SK-N-SH (cell line): Measurements from ENCODE around the gene FAM222A. TPM values are rescaled to one million over a fixed set of nuclear protein-coding genes. Genes with fewer than 3 reads are reported as not detected.

Source experiments
- CTCF ChIA-PET: fragments of 300-600, 350-600 bp; formaldehyde crosslinking; extraction: SDS; loops from one replicate; lab custom pipeline; 2021; lab: Yijun Ruan, JAX
- POLR2A ChIA-PET: fragments of 350-600 bp; sonication (Branson Sonifier 250); formaldehyde crosslinking; extraction: SDS; loops from one replicate; lab custom pipeline; 2020; ENCODE audit warnings: antibody characterized with exemption, inconsistent platforms; lab: Yijun Ruan, JAX
- DNase-seq: peaks from one replicate; pipeline ENCODE4 v3.0.0; 2012
- H2AFZ ChIP-seq: fragments of 200-600 bp; sonication (generic); 2 replicates; pipeline ENCODE4 v1.8.1; 2016; ENCODE audit warnings: antibody characterized with exemption, mild to moderate bottlenecking, low read depth
- H3F3A ChIP-seq: fragments of 200-600 bp; sonication (generic); replicated peaks from 2 replicates; pipeline ENCODE3; 2016; ENCODE audit warnings: antibody characterized with exemption, mild to moderate bottlenecking; ENCODE audit not compliant: insufficient read depth
- H3K27ac ChIP-seq, 2 experiments: fragments of 200-500 bp in 1 of 2; fragments of 200-600 bp in 1 of 2; sonication (Bioruptor generic) in 1 of 2; sonication (generic), shearing (Covaris generic) in 1 of 2; 2 replicates each; pipeline versions ENCODE4 v1.5.1 to v1.6.1; 2014 to 2016; ENCODE audit warnings: low read depth in 2 of 2, inconsistent platforms in 1 of 2, low read length in 1 of 2, mild to moderate bottlenecking in 1 of 2, mixed read lengths in 1 of 2
- H3K27me3 ChIP-seq: fragments of 200-600 bp; sonication (generic), shearing (Covaris generic); 2 replicates; pipeline ENCODE4 v1.6.1; 2016; ENCODE audit warnings: mixed run types; ENCODE audit not compliant: insufficient read depth
- H3K36me3 ChIP-seq, 2 experiments: fragments of 200-500 bp in 1 of 2; fragments of 200-600 bp in 1 of 2; sonication (Bioruptor generic) in 1 of 2; sonication (generic) in 1 of 2; replicated peaks in 1 of 2; 2 replicates each; pipeline versions ENCODE3 to v1.5.1; 2014 to 2016; ENCODE audit warnings: low read length in 1 of 2, mild to moderate bottlenecking in 1 of 2; ENCODE audit not compliant: insufficient read depth in 2 of 2, control insufficient read depth in 1 of 2
- H3K4me1 ChIP-seq, 2 experiments: fragments of 200-500 bp in 1 of 2; fragments of 200-600 bp in 1 of 2; sonication (Bioruptor generic) in 1 of 2; sonication (generic), shearing (Covaris generic) in 1 of 2; 2 replicates each; pipeline versions ENCODE4 v1.5.1 to v1.6.1; 2014 to 2016; ENCODE audit warnings: low read depth in 1 of 2, low read length in 1 of 2, mixed run types in 1 of 2; ENCODE audit not compliant: insufficient read depth in 2 of 2, control insufficient read depth in 1 of 2
- H3K4me2 ChIP-seq: fragments of 200-600 bp; sonication (generic), shearing (Covaris generic); 2 replicates; pipeline ENCODE4 v1.6.1; 2017; ENCODE audit warnings: mixed run types
- H3K4me3 ChIP-seq, 2 experiments: fragments of 200-500 bp in 1 of 2; fragments of 200-600 bp in 1 of 2; sonication (Bioruptor generic) in 1 of 2; sonication (generic), shearing (Covaris generic) in 1 of 2; 2 replicates each; pipeline versions ENCODE4 v1.5.1 to v1.8.1; 2014 to 2016; ENCODE audit warnings: low read depth in 2 of 2, inconsistent platforms in 1 of 2, low read length in 1 of 2, mild to moderate bottlenecking in 1 of 2, mixed read lengths in 1 of 2, moderate library complexity in 1 of 2
- H3K79me2 ChIP-seq: fragments of 200-600 bp; sonication (generic); 2 replicates; pipeline ENCODE4 v1.8.1; 2017; ENCODE audit warnings: mild to moderate bottlenecking; ENCODE audit not compliant: insufficient read depth
- H3K9ac ChIP-seq: fragments of 200-600 bp; sonication (generic); 2 replicates; pipeline ENCODE4 v1.6.1; 2017; ENCODE audit warnings: mixed run types
- H3K9me2 ChIP-seq: fragments of 200-600 bp; sonication (generic); 2 replicates; pipeline ENCODE4 v1.6.1; 2017; ENCODE audit warnings: mixed run types
- H3K9me3 ChIP-seq: fragments of 200-600 bp; sonication (generic); 2 replicates; pipeline ENCODE4 v1.6.1; 2017; ENCODE audit warnings: mixed run types, mild to moderate bottlenecking, moderate library complexity
- H4K20me1 ChIP-seq: fragments of 200-600 bp; sonication (generic); 2 replicates; pipeline ENCODE4 v1.6.1; 2017; ENCODE audit warnings: mild to moderate bottlenecking, mixed run types; ENCODE audit not compliant: insufficient read depth
- EP300 ChIP-seq, 2 experiments: IDR thresholded peaks; 2 replicates each; pipeline versions ENCODE4 v1.4.0 to v1.6.1; 2012; ENCODE audit warnings: borderline replicate concordance in 1 of 2, low read depth in 1 of 2, low read length in 1 of 2
- EZH2phosphoT487 ChIP-seq: fragments of 200-600 bp; sonication (generic); IDR thresholded peaks from 2 replicates; pipeline ENCODE4 v1.6.1; 2017; ENCODE audit warnings: low read depth, mixed run types, mild to moderate bottlenecking, antibody characterized with exemption, moderate library complexity, borderline replicate concordance
- GATA2 ChIP-seq: sonication (generic); formaldehyde crosslinking; IDR thresholded peaks from 2 replicates; pipeline ENCODE4 v1.5.0; 2020; ENCODE audit warnings: mild to moderate bottlenecking, missing genetic modification reagents
- JUND ChIP-seq: IDR thresholded peaks from 2 replicates; pipeline ENCODE4 v1.4.0; 2012
- MEF2A ChIP-seq: IDR thresholded peaks from 2 replicates; pipeline ENCODE4 v1.4.0; 2012; ENCODE audit warnings: low read depth, borderline replicate concordance
- MXI1 ChIP-seq: IDR thresholded peaks from 2 replicates; pipeline ENCODE4 v1.6.1; 2012; ENCODE audit warnings: mild to moderate bottlenecking, low read depth, low read length, improper control_type of control experiment
- NFIC ChIP-seq: IDR thresholded peaks from 2 replicates; pipeline ENCODE4 v1.4.0; 2012; ENCODE audit warnings: borderline replicate concordance
- POLR2AphosphoS5 ChIP-seq: IDR thresholded peaks from 2 replicates; pipeline ENCODE4 v1.6.1; 2012; ENCODE audit warnings: low read depth, low read length
- RAD21 ChIP-seq: IDR thresholded peaks from 2 replicates; pipeline ENCODE4 v1.6.1; 2012; ENCODE audit warnings: mild to moderate bottlenecking, low read length
- RCOR1 ChIP-seq: fragments of 150-350 bp; IDR thresholded peaks from 2 replicates; pipeline ENCODE4 v1.6.1; 2017; ENCODE audit warnings: antibody characterized with exemption, low read length
- TAF1 ChIP-seq: IDR thresholded peaks from 2 replicates; pipeline ENCODE4 v1.6.1; 2012; ENCODE audit warnings: low read depth, mild to moderate bottlenecking, low read length, moderate library complexity, borderline replicate concordance
- YY1 ChIP-seq: IDR thresholded peaks from 2 replicates; pipeline ENCODE4 v1.4.0; 2012; ENCODE audit warnings: low read depth, mild to moderate bottlenecking
- WGBS: methylation state at CpG from one replicate; pipeline ENCODE4 v1.1.6; 2017; ENCODE audit warnings: low lambda C conversion rate; 5-methylcytosine and 5-hydroxymethylcytosine counted together
- polyA plus RNA-seq, 3 experiments: library from polyadenylated mRNA; depleted of rRNA; stranded (reverse); fragments of >200 nt; gene quantifications; 2 replicates each; pipeline ENCODE4 v1.2.3, GENCODE V29; 2012
- TF ChIP-seq, protein P1 (sequence below): fragments of 150-350 bp; IDR thresholded peaks from 2 replicates; pipeline ENCODE4 v1.6.1; 2016; ENCODE audit warnings: mild to moderate bottlenecking, low read depth, low read length
- TF ChIP-seq, protein P2 (sequence below): fragments of 200-600 bp; sonication (generic); IDR thresholded peaks from 2 replicates; pipeline ENCODE4 v1.6.1; 2017; ENCODE audit warnings: antibody characterized with exemption, mild to moderate bottlenecking, moderate library complexity

Gene FAM222A
- polyA plus RNA-seq, 1 of the 3 experiments (the other 2 are of a cell fraction) = 1.6 TPM

DNA sequence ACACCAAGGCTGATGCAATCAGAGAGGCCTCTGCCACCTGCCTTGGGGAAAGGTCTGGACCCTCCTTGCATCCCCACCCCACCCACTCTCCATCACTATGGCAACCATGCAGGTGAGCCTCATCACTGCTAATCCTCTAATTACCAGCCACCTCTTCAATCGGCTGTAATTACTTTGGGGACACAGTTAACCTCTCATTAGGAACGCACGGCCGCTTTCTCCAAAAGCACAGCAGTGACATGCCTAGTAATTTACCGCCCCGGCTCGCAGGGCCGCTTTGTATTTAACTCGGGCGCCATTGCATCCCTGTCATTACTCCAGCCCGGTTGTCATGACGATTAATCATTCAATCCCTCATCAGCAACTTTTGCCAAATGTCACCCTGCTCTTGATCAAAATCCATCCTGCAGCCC, 36.3 kb upstream of the FAM222A start:
- Histone ChIP-seq H3K36me3 (no peaks in the 10 kb centered on the region), H3K9ac (no peak overlapping the region), H3F3A (no peaks in the 10 kb centered on the region), H2AFZ (no peak overlapping the region), H3K4me1 (peaks cover 0 to 14% of the 10 kb centered on the region in 2 experiments; a peak in 1 of 4 replicates), H3K4me2 (no peak overlapping the region), H3K27ac (no peak overlapping the region), H3K4me3 (no peak overlapping the region), H3K27me3 (no peaks in the 10 kb centered on the region), H4K20me1 (no peaks in the 10 kb centered on the region), H3K9me2 (no peaks in the 10 kb centered on the region), H3K79me2 (no peaks in the 10 kb centered on the region), H3K9me3 (no peaks in the 10 kb centered on the region)
- POLR2A ChIA-PET = no interaction called here
- DNase-seq = no peak
- WGBS = 76% methylated on average over 12 of the region's 12 CpGs
- CTCF ChIA-PET = interaction anchor here (1.2 kb wide), 2 partner anchors 11 to 79 kb away, joined by 3 read pairs; no protein-coding TSS in a partner anchor
- TF ChIP-seq JUND (no peak), TAF1 (no peak), NFIC (no peak), YY1 (no peak), RCOR1 (no peak), POLR2AphosphoS5 (no peak), EP300 (IDR thresholded peaks at IDR 0.05; ENCODE audit: borderline replicate concordance in 1 of 2, low read depth in 1 of 2, low read length in 1 of 2) (no peak), EZH2phosphoT487 (no peak), GATA2 (no peak), RAD21 (no peak), MXI1 (no peak)
- TF ChIP-seq, protein P1, sequence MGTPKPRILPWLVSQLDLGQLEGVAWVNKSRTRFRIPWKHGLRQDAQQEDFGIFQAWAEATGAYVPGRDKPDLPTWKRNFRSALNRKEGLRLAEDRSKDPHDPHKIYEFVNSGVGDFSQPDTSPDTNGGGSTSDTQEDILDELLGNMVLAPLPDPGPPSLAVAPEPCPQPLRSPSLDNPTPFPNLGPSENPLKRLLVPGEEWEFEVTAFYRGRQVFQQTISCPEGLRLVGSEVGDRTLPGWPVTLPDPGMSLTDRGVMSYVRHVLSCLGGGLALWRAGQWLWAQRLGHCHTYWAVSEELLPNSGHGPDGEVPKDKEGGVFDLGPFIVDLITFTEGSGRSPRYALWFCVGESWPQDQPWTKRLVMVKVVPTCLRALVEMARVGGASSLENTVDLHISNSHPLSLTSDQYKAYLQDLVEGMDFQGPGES = no peak
- TF ChIP-seq, protein P2, sequence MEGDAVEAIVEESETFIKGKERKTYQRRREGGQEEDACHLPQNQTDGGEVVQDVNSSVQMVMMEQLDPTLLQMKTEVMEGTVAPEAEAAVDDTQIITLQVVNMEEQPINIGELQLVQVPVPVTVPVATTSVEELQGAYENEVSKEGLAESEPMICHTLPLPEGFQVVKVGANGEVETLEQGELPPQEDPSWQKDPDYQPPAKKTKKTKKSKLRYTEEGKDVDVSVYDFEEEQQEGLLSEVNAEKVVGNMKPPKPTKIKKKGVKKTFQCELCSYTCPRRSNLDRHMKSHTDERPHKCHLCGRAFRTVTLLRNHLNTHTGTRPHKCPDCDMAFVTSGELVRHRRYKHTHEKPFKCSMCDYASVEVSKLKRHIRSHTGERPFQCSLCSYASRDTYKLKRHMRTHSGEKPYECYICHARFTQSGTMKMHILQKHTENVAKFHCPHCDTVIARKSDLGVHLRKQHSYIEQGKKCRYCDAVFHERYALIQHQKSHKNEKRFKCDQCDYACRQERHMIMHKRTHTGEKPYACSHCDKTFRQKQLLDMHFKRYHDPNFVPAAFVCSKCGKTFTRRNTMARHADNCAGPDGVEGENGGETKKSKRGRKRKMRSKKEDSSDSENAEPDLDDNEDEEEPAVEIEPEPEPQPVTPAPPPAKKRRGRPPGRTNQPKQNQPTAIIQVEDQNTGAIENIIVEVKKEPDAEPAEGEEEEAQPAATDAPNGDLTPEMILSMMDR = no peak

DNA sequence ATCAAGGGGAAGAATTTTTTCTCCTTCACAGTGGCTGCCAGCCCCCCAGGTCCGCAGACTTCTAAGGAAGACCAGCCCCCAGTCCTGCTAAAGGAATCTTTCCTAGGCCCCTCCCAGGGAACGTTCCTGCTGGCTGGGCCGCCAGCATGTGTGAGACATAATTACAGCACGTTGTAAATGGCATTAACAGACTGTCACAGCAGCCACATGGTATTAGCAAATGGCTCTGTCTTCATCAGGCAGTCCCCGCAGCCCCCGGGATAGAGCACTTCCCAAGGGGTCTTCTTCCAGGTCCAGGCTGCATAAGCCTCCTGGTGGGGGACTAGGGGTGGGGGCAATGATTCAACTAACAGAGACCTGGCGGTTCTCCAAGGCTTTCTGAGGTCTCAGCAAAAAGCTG, 34.9 kb upstream of the FAM222A start:
- Histone ChIP-seq H2AFZ (no peak overlapping the region), H3K4me1 (peaks cover 0 to 14% of the 10 kb centered on the region in 2 experiments; a peak in 1 of 4 replicates), H3K4me2 (no peak overlapping the region), H4K20me1 (no peaks in the 10 kb centered on the region), H3K9me2 (no peaks in the 10 kb centered on the region), H3K27me3 (no peaks in the 10 kb centered on the region), H3F3A (no peaks in the 10 kb centered on the region), H3K9ac (no peak overlapping the region), H3K27ac (0 out of 4 replicates have a peak overlapping the region, but pooled peaks of 1 of the 2 experiments have one; percentile 8), H3K9me3 (no peaks in the 10 kb centered on the region), H3K36me3 (no peaks in the 10 kb centered on the region), H3K4me3 (no peak overlapping the region), H3K79me2 (no peaks in the 10 kb centered on the region)
- TF ChIP-seq MXI1 (peak; percentile 84), MEF2A (no peak)
- POLR2A ChIA-PET = no interaction called here
- CTCF ChIA-PET = interaction anchor here (1.1 to 1.6 kb wide), 2 partner anchors 40 to 81 kb away, joined by 3 to 5 read pairs; no protein-coding TSS in a partner anchor
- WGBS = 14% methylated on average over 7 of the region's 7 CpGs
- DNase-seq = peak; percentile 34
